Activated CD4-positive, alpha-beta T cell treated with anti-CD3 and anti-CD28 coated beads, Interleukin-2, amount 10 ng/mL, durations not matched to agents 7 days and 5 days (primary cell): ENCODE results near the gene FBP1. TPM values are rescaled to one million over a fixed set of nuclear protein-coding genes. Genes with fewer than 3 reads are reported as not detected.

Experiments
- CTCF ChIA-PET: fragments of 350-600 bp; sonication (Branson Sonifier 250); formaldehyde crosslinking; loops from one replicate; lab custom pipeline; 2021; ENCODE audit warnings: antibody characterized with exemption; lab: Charles Lee
- POLR2A ChIA-PET: fragments of 350-600 bp; sonication (Branson Sonifier 250); formaldehyde crosslinking; loops from one replicate; lab custom pipeline; 2021; ENCODE audit warnings: antibody characterized with exemption; lab: Charles Lee
- DNase-seq: peaks from one replicate; pipeline ENCODE4 v3.0.0-alpha.2; 2020
- H3K27ac Mint-ChIP-seq: one replicate; pipeline ENCODE4 v1.8.0; 2021; ENCODE audit warnings: mild to moderate bottlenecking, moderate library complexity, mixed read lengths
- H3K27me3 Mint-ChIP-seq: one replicate; pipeline ENCODE4 v1.8.0; 2021; ENCODE audit warnings: mixed read lengths
- H3K36me3 Mint-ChIP-seq: one replicate; pipeline ENCODE4 v1.8.0; 2021; ENCODE audit warnings: low read depth, mixed read lengths
- H3K4me1 Mint-ChIP-seq: one replicate; pipeline ENCODE4 v1.8.0; 2021; ENCODE audit warnings: mixed read lengths
- H3K4me3 Mint-ChIP-seq: one replicate; pipeline ENCODE4 v1.8.0; 2021; ENCODE audit warnings: mild to moderate bottlenecking, moderate library complexity, mixed read lengths
- H3K9me3 Mint-ChIP-seq: one replicate; pipeline ENCODE4 v1.8.0; 2021; ENCODE audit warnings: mixed read lengths
- total RNA-seq, 2 experiments: library from RNA; stranded (reverse); gene quantifications; one replicate each; pipeline ENCODE4 v1.2.3, GENCODE V29; 2021

FBP1 gene
- total RNA-seq, 2 experiments from 2014 or later = 0.27 to 0.40 TPM

DNA sequence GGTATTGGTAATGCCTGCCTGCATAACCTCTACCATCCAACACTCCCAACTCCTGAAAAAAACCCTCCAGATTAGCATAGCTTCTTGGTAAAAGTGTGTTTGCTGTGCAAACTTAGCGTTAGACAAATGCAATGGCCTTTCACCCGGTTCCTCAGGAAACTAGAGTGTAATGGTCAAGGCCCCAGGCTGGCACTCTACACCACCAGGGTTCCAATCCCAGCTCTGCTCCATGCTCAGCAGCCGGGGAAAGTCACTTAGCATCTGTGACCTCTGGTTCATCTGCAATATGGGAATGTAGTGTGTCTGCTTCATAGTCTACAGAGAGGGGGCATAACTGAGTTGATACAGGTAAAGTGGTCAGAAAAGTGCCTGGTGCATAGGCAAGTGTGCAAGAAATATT lies 9.0 kb downstream of the FBP1 start:
- H3K4me3 Mint-ChIP-seq = no peak overlapping the region

DNA sequence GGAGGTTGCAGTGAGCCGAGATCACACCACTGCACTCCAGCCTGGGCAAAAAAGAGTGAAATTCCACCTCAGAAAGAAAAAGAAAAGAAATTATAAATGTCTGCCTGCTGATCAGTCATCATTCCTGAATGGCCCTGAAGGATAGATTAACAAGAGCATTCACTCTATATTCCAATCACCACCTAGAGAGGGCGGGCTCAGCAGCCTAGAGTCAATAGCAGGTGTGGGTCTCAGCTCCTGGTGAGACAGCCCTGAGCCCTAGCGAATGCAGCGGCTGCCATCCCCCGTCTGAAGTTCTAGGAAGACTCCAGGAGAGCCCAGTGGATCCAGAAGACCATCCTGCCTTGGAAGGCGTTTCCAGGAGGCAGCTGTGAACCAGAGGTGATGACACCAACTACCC lies 12.0 kb downstream of the FBP1 start:
- H3K27ac Mint-ChIP-seq = no peak overlapping the region
- peaks cover 2% of the 10 kb centered on the region for H3K4me1 Mint-ChIP-seq
- no peaks in the 10 kb centered on the region for H3K36me3 Mint-ChIP-seq
- no peaks in the 10 kb centered on the region for H3K9me3 Mint-ChIP-seq
- ChIA-PET CTCF (interaction anchor here (0.6 kb wide), 2 partner anchors 75 to 170 kb away, joined by 3 read pairs; no protein-coding TSS in a partner anchor), POLR2A (no interaction called here)
- H3K4me3 Mint-ChIP-seq = no peak overlapping the region
- peaks cover 21% of the 10 kb centered on the region for H3K27me3 Mint-ChIP-seq
- no peak for DNase-seq

More for the DNA sequence above, 9.0 kb downstream of the FBP1 start:
- H3K4me1 Mint-ChIP-seq = no peaks in the 10 kb centered on the region
- POLR2A ChIA-PET = no interaction called here
- H3K27me3 Mint-ChIP-seq = peaks cover 25% of the 10 kb centered on the region
- CTCF ChIA-PET = interaction anchor here (1.3 kb wide), 1 partner anchor 19 kb away, joined by 3 read pairs; no protein-coding TSS in a partner anchor
- H3K9me3 Mint-ChIP-seq = no peaks in the 10 kb centered on the region
- DNase-seq = no peak
- no peaks in the 10 kb centered on the region for H3K36me3 Mint-ChIP-seq
- no peak overlapping the region for H3K27ac Mint-ChIP-seq

GRCh38 chr9:94625835-94626234 lies 13.5 kb downstream of the FBP1 start:
- H3K27ac Mint-ChIP-seq = no peak overlapping the region
- ChIA-PET CTCF (no interaction called here), POLR2A (no interaction called here)

GRCh38 chr9:94624629-94625028 lies 14.7 kb downstream of the FBP1 start:
- Mint-ChIP-seq H3K9me3 (no peaks in the 10 kb centered on the region), H3K4me3 (no peak overlapping the region), H3K27ac (no peak overlapping the region), H3K4me1 (peaks cover 7% of the 10 kb centered on the region), H3K36me3 (no peaks in the 10 kb centered on the region), H3K27me3 (peaks cover 7% of the 10 kb centered on the region)
- ChIA-PET CTCF (no interaction called here), POLR2A (no interaction called here)
- DNase-seq = no peak

More at GRCh38 chr9:94625835-94626234, 13.5 kb downstream of the FBP1 start:
- Mint-ChIP-seq H3K4me3 (no peak overlapping the region), H3K36me3 (no peaks in the 10 kb centered on the region), H3K9me3 (no peaks in the 10 kb centered on the region), H3K4me1 (peaks cover 7% of the 10 kb centered on the region), H3K27me3 (peaks cover 15% of the 10 kb centered on the region)
- DNase-seq = no peak

- H3K4me3 Mint-ChIP-seq = no peak overlapping the region
- no peaks in the 10 kb centered on the region for H3K9me3 Mint-ChIP-seq
- no peaks in the 10 kb centered on the region for H3K36me3 Mint-ChIP-seq
- POLR2A ChIA-PET = no interaction called here
- peaks cover 7% of the 10 kb centered on the region for H3K27me3 Mint-ChIP-seq
- H3K4me1 Mint-ChIP-seq = peaks cover 7% of the 10 kb centered on the region
- CTCF ChIA-PET = no interaction called here
- DNase-seq = no peak
- H3K27ac Mint-ChIP-seq = no peak overlapping the region
Observed at GRCh38 chr9:94623253-94623652, 16.1 kb downstream of the FBP1 start.

GRCh38 chr9:94622087-94622800 lies 17.1 kb downstream of the FBP1 start:
- peaks cover 7% of the 10 kb centered on the region for H3K4me1 Mint-ChIP-seq
- ChIA-PET CTCF (no interaction called here), POLR2A (no interaction called here)
- H3K27me3 Mint-ChIP-seq = peaks cover 13% of the 10 kb centered on the region
- H3K36me3 Mint-ChIP-seq = no peaks in the 10 kb centered on the region
- H3K4me3 Mint-ChIP-seq = no peak overlapping the region
- no peak for DNase-seq
- no peak overlapping the region for H3K27ac Mint-ChIP-seq
- H3K9me3 Mint-ChIP-seq = no peaks in the 10 kb centered on the region

GRCh38 chr9:94619026-94619425 lies 20.3 kb downstream of the FBP1 start:
- no peak overlapping the region for H3K27ac Mint-ChIP-seq
- no peaks in the 10 kb centered on the region for H3K36me3 Mint-ChIP-seq
- H3K9me3 Mint-ChIP-seq = no peaks in the 10 kb centered on the region
- ChIA-PET POLR2A (no interaction called here), CTCF (interaction anchor here (0.7 kb wide), 1 partner anchor 55 kb away, joined by 4 read pairs; no protein-coding TSS in a partner anchor)
- H3K4me1 Mint-ChIP-seq = peaks cover 7% of the 10 kb centered on the region
- no peak for DNase-seq
- H3K27me3 Mint-ChIP-seq = peaks cover 20% of the 10 kb centered on the region
- no peak overlapping the region for H3K4me3 Mint-ChIP-seq

- Mint-ChIP-seq H3K27me3 (peaks cover 54% of the 10 kb centered on the region), H3K4me1 (peaks cover 12% of the 10 kb centered on the region), H3K4me3 (no peak overlapping the region), H3K9me3 (no peaks in the 10 kb centered on the region), H3K36me3 (no peaks in the 10 kb centered on the region), H3K27ac (no peak overlapping the region)
- no peak for DNase-seq
- ChIA-PET CTCF (no interaction called here), POLR2A (no interaction called here)
Observed at GRCh38 chr9:94613003-94613402, 26.3 kb downstream of the FBP1 start.

DNA sequence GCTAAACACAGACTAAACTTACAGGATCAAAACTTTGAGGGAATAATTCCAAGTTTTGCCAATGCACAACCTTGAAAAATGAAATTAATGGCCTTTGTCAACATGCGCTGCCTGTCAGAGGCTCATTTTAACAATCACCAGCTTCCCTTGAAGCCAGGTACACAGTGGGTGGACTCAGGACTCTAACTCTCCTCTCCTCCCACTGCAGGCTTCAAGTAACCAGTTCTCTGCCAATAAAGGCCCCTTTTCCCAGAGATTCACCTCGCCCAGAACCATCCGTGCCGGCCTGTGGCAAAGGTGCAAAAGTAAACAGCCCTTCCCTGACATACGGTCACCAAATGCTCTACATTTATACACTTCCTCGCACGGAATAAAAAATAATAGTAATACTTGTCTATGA lies 27.2 kb downstream of the FBP1 start:
- Mint-ChIP-seq H3K9me3 (no peaks in the 10 kb centered on the region), H3K27me3 (peaks cover 54% of the 10 kb centered on the region), H3K4me1 (peaks cover 12% of the 10 kb centered on the region), H3K36me3 (no peaks in the 10 kb centered on the region), H3K4me3 (peak overlapping the region; percentile 5), H3K27ac (no peak overlapping the region)
- POLR2A ChIA-PET = interaction anchor here (0.6 kb wide), 1 partner anchor 1155 kb away, joined by 5 read pairs; no protein-coding TSS in a partner anchor
- CTCF ChIA-PET = no interaction called here
- DNase-seq = no peak

DNA sequence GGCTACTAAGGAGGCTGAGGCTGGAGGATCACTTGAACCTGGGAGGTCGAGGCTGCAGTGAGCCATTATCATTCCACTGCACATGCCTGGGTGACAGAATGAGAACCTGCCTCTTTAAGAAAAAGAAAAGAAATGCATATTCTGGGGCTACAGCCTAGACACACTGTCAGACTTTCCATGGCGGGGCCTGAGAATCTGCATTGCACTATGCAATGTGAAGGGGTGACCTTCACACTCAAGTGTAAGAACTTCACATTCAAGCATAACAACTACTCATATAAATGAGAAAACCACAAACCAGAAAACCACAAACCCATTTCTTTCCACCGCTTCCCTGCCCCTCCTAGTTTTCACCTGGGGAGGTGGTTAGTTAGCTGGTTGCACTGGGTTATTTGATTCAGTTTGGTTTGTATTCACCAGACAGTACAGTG lies 27.7 kb downstream of the FBP1 start:
- peaks cover 12% of the 10 kb centered on the region for H3K4me1 Mint-ChIP-seq
- POLR2A ChIA-PET = interaction anchor here (0.6 kb wide), 1 partner anchor 1154 kb away, joined by 5 read pairs; no protein-coding TSS in a partner anchor
- CTCF ChIA-PET = no interaction called here
- peak overlapping the region; percentile 31 for H3K27ac Mint-ChIP-seq
- DNase-seq = peak; percentile 45
- H3K36me3 Mint-ChIP-seq = no peaks in the 10 kb centered on the region
- no peaks in the 10 kb centered on the region for H3K9me3 Mint-ChIP-seq
- H3K27me3 Mint-ChIP-seq = peaks cover 52% of the 10 kb centered on the region
- H3K4me3 Mint-ChIP-seq = no peak overlapping the region

- ChIA-PET POLR2A (no interaction called here), CTCF (no interaction called here)
- Mint-ChIP-seq H3K36me3 (no peaks in the 10 kb centered on the region), H3K27me3 (peaks cover 57% of the 10 kb centered on the region), H3K4me3 (no peak overlapping the region), H3K27ac (no peak overlapping the region), H3K4me1 (peaks cover 12% of the 10 kb centered on the region), H3K9me3 (no peaks in the 10 kb centered on the region)
- DNase-seq = no peak
Observed at GRCh38 chr9:94610181-94610606, 29.1 kb downstream of the FBP1 start.

GRCh38 chr9:94607423-94607691 lies 32.0 kb downstream of the FBP1 start:
- Mint-ChIP-seq H3K4me1 (peaks cover 12% of the 10 kb centered on the region), H3K27ac (no peak overlapping the region), H3K9me3 (no peaks in the 10 kb centered on the region), H3K4me3 (no peak overlapping the region), H3K27me3 (peaks cover 58% of the 10 kb centered on the region), H3K36me3 (no peaks in the 10 kb centered on the region)
- CTCF ChIA-PET = no interaction called here
- no peak for DNase-seq
- POLR2A ChIA-PET = no interaction called here

DNA sequence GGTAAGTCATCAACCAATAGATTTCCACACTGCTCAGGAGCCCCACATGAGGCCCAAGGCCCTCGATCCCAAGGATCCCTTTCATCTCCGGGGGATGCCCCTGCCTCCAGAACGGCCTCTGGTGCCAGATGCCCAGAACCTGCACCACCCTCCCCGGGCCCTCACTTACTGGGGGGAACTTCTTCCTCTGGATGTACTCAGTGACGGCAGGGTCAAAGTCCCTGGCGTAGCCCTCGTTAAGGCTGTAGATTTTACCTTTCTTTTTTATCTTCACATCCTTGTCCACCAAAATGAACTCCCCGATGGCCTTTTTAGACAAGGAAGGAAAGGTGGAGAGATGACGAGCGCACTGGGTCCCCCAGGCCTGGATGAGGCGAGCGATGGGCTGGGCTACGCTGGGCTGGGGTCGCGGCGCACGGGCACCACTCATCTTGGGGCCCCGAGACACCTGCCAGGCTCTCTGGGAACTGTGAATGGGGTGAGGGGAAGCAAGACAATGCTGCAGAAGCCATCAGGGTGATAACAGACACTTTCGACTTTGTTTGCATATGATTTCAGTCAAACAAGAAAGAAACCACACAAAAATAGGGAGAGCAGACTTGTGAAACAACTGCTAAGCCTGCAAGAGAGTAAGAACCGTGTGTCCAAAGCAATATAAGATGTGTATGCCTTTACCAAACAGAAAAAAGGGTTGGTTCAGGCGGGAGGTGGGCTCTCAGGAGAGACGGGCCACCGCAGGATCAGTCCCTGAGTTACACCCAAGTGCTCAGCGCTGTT lies 32.5 kb downstream of the FBP1 start:
- no peak for DNase-seq
- no peak overlapping the region for H3K4me3 Mint-ChIP-seq
- H3K27ac Mint-ChIP-seq = no peak overlapping the region
- no peaks in the 10 kb centered on the region for H3K36me3 Mint-ChIP-seq
- peaks cover 53% of the 10 kb centered on the region for H3K27me3 Mint-ChIP-seq
- H3K9me3 Mint-ChIP-seq = no peaks in the 10 kb centered on the region
- CTCF ChIA-PET = no interaction called here
- H3K4me1 Mint-ChIP-seq = peaks cover 7% of the 10 kb centered on the region
- POLR2A ChIA-PET = no interaction called here
